ENCODE results near the gene LGALS8.
A peak's percentile ranks its signal among the peaks of the same experiment; 100 is the strongest.

Gene LGALS8

DNA sequence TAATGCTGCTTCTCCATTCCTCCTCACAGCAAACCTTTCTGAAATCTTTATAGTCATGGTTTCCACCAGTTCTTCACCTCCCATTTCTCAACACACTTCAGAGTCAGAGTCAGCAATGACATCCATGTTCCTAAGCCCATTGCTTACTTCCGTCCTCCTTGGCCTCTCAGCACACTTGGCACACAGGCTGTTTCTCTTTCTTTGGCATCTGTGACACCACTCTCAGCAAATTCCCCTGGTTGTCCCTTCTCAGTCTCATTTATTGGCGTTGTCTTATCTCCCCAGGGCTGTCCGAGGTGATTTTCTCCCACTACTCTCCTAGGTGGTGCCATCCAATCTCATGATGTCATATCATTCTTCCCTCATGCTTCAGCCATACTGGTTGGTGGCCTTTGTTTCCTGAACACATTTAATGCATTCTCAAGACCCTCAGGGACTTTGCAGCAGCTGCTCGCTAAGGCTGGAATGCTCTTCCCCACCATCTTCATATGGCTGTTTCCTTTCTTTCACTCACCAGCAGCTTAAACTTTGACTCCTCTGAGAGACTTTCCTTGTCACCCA lies 3.3 kb upstream of the LGALS8 start:
- no peak overlapping the region for H2AFZ ChIP-seq (ENCODE audit: low read length)
- no peak overlapping the region for H3K4me3 ChIP-seq (ENCODE audit: low read length, poor library complexity, severe bottlenecking)
- H3F3A ChIP-seq (ENCODE audit: low read depth): no peaks in the 10 kb centered on the region
- H3K4me1 ChIP-seq (ENCODE audit: insufficient read depth, low read length, poor library complexity, severe bottlenecking): peaks cover 10% of the 10 kb centered on the region
- no peaks in the 10 kb centered on the region for H3K27me3 ChIP-seq (ENCODE audit: insufficient read depth, low read length, poor library complexity, severe bottlenecking)
- H3K9me3 ChIP-seq (ENCODE audit: insufficient read depth, low read depth, low read length): no peaks in the 10 kb centered on the region
- no peaks in the 10 kb centered on the region for H3K36me3 ChIP-seq (ENCODE audit: insufficient read depth, low read length)
- no peak overlapping the region for H3K9ac ChIP-seq (ENCODE audit: low read depth, low read length, poor library complexity, severe bottlenecking)
- no peaks in the 10 kb centered on the region for H3K9me2 ChIP-seq (replicated peaks; ENCODE audit: low read depth, low read length)
- H4K20me1 ChIP-seq (ENCODE audit: insufficient read depth, low read length, poor library complexity, severe bottlenecking): no peaks in the 10 kb centered on the region
- peaks cover 13% of the 10 kb centered on the region; the same call in 1 of the 2 replicates for H3K79me2 ChIP-seq (ENCODE audit: insufficient read depth, low read length)
- no peak overlapping the region for H3K4me2 ChIP-seq (ENCODE audit: low read depth, low read length, poor library complexity, severe bottlenecking)
- TF ChIP-seq CTCF (conservative IDR thresholded peaks at IDR 0.05; ENCODE audit: low read length) (no peak), EZH2phosphoT487 (IDR thresholded peaks at IDR 0.05; ENCODE audit: borderline replicate concordance) (no peak)

- H4K20me1 ChIP-seq (ENCODE audit: insufficient read depth, low read length, poor library complexity, severe bottlenecking): no peaks in the 10 kb centered on the region
- no peaks in the 10 kb centered on the region for H3K27me3 ChIP-seq (ENCODE audit: insufficient read depth, low read length, poor library complexity, severe bottlenecking)
- peak overlapping the region; percentile 92 for H3K4me3 ChIP-seq (ENCODE audit: low read length, poor library complexity, severe bottlenecking)
- peak overlapping the region; percentile 98 for H2AFZ ChIP-seq (ENCODE audit: low read length)
- no peaks in the 10 kb centered on the region for H3F3A ChIP-seq (ENCODE audit: low read depth)
- no peaks in the 10 kb centered on the region for H3K9me3 ChIP-seq (ENCODE audit: insufficient read depth, low read depth, low read length)
- peaks cover 10% of the 10 kb centered on the region for H3K4me1 ChIP-seq (ENCODE audit: insufficient read depth, low read length, poor library complexity, severe bottlenecking)
- peak overlapping the region; percentile 79 for H3K9ac ChIP-seq (ENCODE audit: low read depth, low read length, poor library complexity, severe bottlenecking)
- H3K9me2 ChIP-seq (replicated peaks; ENCODE audit: low read depth, low read length): no peaks in the 10 kb centered on the region
- TF ChIP-seq EZH2phosphoT487 (IDR thresholded peaks at IDR 0.05; ENCODE audit: borderline replicate concordance): no peak
- TF ChIP-seq CTCF (conservative IDR thresholded peaks at IDR 0.05; ENCODE audit: low read length): no peak
- peak overlapping the region; percentile 82 for H3K4me2 ChIP-seq (ENCODE audit: low read depth, low read length, poor library complexity, severe bottlenecking)
- peaks cover 17% of the 10 kb centered on the region; the same call in 1 of the 2 replicates for H3K79me2 ChIP-seq (ENCODE audit: insufficient read depth, low read length)
- peaks cover 6% of the 10 kb centered on the region; the same call in 1 of the 2 replicates for H3K36me3 ChIP-seq (ENCODE audit: insufficient read depth, low read length)
Measured at GRCh38 chr1:236522937-236523703, 662 bp upstream of the LGALS8 start.

DNA sequence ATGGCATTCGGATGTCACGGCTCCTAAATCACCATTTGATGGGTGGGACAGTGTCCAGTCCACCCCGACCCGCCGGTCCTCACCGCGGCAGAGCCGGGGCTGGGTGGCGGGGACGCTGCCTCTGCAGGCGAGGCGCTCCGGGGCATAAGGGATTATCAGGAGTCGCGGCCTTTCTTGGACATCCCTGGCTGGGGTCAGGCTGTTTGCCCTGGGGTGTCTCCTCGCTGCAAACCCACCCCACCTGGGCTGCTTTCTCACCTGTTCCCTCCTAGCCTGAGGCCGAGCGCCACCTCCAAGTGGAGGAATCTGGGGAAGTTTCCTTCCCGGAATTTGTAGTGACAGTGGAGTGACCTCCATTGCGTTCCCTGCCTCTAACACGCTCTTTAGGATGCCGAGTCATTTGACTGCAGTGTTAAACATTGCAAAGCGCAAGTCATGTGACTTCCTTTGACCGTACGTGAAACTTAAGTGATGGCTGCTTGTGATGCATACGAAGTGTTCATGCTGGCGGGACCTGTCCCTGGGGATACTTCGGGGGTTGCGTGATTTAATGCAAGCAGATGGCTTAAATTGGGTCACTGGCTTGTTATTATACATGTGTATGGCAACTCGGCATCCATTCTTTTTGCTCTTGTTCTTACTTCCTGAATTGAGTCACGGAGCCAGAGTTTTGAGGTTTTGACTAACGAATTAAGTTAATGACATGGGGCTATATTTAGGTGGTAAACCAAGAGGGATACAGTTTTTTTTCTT lies 536 bp downstream of the LGALS8 start:
- TF ChIP-seq CTCF (conservative IDR thresholded peaks at IDR 0.05; ENCODE audit: low read length) (no peak), EZH2phosphoT487 (IDR thresholded peaks at IDR 0.05; ENCODE audit: borderline replicate concordance) (no peak)
- H3K9ac ChIP-seq (ENCODE audit: low read depth, low read length, poor library complexity, severe bottlenecking): peak overlapping the region; percentile 79
- peaks cover 6% of the 10 kb centered on the region; the same call in 1 of the 2 replicates for H3K36me3 ChIP-seq (ENCODE audit: insufficient read depth, low read length)
- H3K4me1 ChIP-seq (ENCODE audit: insufficient read depth, low read length, poor library complexity, severe bottlenecking): peaks cover 10% of the 10 kb centered on the region
- H3K27me3 ChIP-seq (ENCODE audit: insufficient read depth, low read length, poor library complexity, severe bottlenecking): no peaks in the 10 kb centered on the region
- H4K20me1 ChIP-seq (ENCODE audit: insufficient read depth, low read length, poor library complexity, severe bottlenecking): no peaks in the 10 kb centered on the region
- H3K9me3 ChIP-seq (ENCODE audit: insufficient read depth, low read depth, low read length): no peaks in the 10 kb centered on the region
- H3K79me2 ChIP-seq (ENCODE audit: insufficient read depth, low read length): peaks cover 17% of the 10 kb centered on the region; the same call in 1 of the 2 replicates
- peak overlapping the region; percentile 98 for H2AFZ ChIP-seq (ENCODE audit: low read length)
- no peaks in the 10 kb centered on the region for H3F3A ChIP-seq (ENCODE audit: low read depth)
- peak overlapping the region; percentile 82 for H3K4me2 ChIP-seq (ENCODE audit: low read depth, low read length, poor library complexity, severe bottlenecking)
- H3K9me2 ChIP-seq (replicated peaks; ENCODE audit: low read depth, low read length): no peaks in the 10 kb centered on the region
- peak overlapping the region; percentile 92 for H3K4me3 ChIP-seq (ENCODE audit: low read length, poor library complexity, severe bottlenecking)

Measured in Loucy (cell line).